ENCODE data around the gene LAMA1.
"Not testable (repeated sequence)": the region's sequence is repeated elsewhere in the genome, so short reads cannot be mapped to it uniquely, and the experiment has no call there.

Gene LAMA1

DNA sequence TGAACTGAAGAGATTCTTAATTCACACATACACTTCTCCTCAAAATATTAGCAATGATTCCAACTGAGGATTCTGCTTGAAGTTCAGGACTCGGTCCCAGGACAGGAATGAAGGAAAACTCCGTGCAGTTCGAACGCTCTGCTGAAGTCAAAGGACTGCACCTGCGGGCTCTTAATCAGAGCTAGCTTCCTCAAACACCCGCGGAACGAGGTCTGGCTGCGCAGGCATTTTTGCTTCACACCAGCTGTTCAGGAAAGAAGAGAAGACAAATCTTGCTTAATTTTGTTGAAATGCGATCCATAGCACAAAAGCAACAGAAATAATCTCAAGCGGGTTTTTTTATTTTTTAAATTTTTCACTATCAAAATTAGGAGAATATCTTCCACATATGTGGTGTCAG is 175.6 kb downstream of the LAMA1 start:
- no peak for DNase-seq

DNA sequence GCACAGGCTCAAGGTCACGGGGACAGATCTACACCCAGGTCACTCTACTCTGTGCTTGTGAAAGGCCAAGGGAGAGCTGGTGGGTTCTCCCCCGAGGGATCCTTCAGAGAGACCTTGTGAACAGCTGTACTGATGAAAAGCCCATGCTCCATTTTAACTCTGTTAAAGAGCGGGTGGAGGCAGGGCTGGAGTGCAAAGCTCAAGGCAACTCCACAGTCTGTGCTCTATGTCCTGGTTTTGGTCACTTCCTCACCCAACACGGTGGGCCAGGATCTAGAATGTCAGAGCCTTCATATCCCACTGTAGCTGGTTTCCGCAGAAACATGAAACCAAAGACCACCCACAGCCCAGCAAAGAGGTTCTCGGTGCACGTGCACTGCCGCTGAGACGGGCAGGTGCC is 177.1 kb downstream of the LAMA1 start:
- no peak for DNase-seq

DNA sequence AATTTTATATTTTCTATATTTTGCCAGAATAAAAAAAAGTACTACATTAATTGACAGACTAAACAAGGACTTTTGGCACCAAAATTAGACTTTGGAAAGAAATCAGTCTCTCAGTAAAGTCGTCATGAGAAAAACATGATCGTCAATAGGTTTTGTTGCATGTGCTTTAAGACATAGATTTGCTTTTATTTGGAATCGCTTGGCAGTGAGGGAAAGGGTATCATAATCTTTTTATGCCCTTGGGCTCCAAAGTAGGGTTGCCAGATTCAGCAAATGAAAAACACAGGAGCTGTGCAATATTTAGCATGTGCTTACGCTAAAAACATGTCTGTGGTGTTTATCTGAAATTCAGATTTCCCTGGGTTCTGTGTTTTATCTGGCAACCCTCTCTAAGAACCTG is 177.6 kb downstream of the LAMA1 start:
- no peak for DNase-seq

DNA sequence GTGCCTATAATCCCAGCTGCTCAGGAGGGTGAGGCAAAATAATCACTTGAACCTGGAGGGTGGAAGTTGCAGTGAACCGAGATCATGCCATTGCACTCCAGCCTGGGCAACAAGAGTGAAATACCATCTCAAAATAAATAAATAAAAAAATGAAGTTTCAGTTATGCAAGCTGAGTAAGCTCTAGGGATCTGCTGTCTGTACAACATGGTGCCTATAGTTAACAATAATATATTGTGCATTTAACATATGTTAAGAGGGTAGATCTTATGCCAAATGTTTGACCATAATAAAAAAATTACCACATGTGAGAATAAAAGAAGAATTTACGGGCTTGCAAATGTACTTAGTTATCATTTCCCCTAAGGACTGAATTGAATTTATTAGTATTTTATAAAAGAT is 179.2 kb downstream of the LAMA1 start:
- DNase-seq: not testable (repeated sequence)

DNA sequence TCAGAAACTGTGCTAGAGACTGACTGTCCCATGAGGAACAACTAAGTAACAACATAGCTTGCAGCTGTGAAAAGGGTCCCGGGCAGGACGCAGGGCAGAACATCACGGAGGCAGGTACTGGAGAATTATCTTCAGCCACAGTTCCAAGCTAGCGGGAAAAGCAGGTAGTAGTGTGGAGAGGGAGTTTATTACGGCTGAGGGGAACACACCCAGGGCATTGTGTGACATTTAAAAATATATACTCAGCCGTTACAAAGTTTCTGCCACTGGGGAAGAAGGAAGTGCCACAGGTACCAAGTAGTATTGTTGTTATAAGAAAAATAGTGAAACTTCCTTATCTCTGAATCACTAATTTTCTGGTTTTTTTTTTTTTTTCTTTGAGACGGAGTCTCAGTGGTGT is 179.6 kb downstream of the LAMA1 start:
- DNase-seq: no peak

DNA sequence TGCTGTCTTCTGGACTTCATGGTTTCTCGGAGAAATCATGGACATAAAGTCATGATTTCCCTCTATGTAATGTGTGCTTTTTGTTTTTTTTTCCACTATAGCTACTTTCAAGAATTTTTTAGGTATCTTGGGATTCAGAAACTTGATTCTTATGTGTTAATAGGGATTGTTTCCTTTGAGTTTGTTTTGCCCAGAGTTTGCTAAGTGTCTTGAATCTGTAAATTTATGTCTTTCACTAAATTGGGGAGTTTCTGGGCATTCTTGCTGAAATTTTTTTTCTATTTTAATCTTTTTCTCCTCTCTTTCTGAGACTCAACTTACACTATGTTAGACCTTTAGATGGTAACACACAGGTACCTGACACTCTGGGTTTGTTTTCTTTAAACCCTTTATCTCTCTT is 182.7 kb downstream of the LAMA1 start:
- DNase-seq: no peak

DNA sequence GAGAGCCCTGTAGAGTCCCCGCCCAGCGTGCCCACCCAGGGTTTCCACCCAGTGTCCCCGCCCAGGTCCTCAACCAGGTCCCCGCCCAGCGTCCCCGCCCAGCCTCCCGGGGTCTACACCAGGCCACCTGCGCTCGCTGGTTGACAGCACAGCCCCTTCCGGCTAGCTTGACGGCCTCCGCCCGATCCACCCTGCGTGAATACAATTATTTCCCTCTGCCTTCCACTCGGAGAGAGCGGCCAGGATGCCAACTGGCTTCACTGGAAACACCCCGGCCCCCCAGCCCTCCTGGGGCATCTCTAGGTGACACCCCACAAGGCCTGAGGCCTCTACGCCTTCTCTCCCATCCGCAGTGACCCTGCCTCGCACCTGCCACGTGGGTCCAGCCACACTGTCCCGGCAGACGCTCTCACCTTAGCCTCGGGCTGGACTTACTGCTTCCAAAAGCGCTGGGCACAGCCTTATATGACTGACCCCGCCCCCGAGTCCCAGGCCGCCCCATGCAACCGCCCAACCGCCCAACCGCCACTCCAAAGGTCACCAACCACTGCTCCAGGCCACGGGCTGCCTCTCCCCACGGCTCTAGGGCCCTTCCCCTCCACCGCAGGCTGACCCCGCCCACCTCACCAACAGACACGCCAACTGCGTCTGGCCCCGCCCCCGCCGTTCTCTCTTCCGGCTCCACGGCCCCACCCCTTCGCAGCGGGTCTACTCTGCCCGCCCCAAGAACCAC is 188.1 kb downstream of the LAMA1 start:
- DNase-seq: no peak

DNA sequence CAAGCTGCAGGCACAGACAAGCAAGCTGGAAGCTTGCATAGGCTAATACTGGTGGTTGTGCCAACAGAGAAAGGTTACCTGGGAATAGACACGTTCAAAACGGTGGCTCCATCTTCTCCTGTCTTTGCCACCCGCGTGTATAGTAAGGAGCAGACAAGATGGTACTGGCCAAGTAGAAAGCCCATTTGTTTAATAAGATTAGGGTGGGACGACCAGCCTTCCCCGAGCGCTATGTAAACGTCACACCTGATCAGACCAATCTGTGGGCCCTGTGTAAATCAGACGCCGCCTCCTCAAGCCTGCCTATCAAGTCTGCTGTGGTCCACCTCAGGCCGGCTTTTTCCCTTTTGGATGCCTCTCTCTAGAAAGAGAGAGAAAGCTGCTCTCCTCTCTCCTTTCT is 189.2 kb downstream of the LAMA1 start:
- no peak for DNase-seq

DNA sequence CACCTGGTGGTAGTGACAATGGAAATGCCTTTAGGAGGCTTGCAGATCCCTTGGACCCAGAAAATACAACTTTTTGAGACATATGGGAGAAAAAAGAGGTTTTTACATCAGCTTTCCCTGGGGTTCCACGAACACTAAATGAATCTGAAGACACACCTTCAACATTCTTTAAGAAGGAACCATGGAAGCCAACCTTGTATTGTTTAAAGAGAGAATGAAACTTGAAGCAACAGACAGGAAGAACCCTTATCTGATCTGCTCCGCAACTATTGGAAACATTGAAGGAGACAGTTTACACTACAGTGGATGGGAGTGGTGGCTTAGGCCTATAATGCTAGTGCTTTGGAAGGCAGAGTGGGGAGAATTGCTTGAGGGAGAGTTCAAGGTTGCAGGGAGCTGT is 190.4 kb downstream of the LAMA1 start:
- no peak for DNase-seq

DNA sequence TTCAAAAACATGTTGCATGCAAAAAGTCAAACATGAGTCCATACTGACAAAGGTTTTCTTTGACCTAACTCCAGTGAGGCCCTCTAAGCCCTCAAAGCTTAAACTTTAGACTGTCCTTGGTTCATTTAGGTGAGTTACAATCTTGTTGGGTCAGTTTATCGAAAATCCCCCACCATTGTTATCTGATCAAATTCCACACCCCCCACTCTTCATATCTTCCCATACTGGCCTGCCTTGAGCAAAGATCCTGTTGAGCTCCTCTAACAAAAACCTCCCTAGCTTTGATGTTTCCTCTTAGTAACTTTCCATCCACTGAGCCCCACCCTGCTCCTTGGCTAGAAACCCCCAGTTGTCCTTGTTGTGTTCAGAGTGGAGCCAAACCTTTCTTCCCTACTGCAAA is 194.4 kb downstream of the LAMA1 start:
- DNase-seq: no peak

DNA sequence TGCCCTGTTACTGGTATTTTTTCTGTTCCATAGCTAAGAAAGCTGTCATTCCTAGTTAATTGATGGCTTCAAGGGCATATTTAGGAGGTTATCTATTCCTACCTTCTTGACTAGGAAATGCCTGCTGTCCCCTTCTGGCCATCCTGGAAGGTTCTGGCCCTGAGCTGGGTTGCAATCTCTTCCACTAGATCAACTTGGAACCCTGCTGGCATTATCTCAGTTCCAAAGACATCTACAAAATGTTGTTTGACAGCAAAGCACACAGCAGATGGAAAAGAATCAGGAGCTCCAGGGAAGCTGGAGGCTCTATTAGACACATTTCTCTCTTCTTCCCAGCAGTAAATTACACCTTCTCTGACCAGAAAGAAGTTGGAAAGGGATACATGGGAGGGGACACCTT is 196.0 kb downstream of the LAMA1 start:
- DNase-seq: no peak

DNA sequence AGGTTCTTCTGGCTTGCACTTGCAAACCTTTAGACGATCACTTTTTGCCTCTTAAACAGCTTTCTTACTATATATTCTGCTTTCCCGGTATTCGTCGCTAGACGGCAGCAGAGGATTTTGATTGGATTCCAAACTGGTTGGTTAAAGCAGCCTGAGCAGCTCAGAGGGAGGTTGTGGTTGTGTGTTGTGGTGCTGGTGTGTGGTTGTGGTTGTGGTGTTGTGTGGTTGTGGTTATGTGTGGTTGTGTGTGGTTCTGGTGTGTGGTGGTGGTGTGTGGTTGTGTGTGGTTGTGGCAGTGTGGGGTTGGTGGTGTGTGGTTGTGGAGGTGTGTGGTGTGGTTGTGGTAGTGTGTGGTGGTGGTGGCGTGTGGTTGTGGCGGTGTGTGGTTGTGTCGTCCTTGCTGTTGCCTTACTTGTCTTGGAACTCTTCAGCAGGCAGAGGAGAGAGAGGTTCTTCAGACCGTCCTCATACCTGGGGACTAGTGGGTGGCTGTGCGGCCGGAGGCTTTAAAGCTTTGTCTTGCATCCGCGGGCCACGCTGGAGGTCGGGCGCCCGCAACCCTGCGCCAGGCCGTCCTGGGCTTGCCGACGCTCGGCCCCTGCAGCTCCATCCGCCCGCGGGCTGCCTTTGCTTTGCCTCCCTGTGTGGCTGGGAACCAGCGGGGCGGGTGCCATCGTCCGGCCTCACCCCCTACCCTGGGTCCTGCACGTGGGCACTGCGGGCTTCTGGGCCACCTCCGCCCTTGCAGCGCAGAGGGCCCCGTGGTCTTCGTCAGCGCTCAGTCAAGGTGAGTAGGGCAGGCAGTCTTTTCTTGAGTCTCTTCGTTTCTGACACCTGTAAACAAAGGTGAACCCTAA is 197.3 kb downstream of the LAMA1 start:
- DNase-seq: peak in 1 of 2 donors; percentile 1

DNA sequence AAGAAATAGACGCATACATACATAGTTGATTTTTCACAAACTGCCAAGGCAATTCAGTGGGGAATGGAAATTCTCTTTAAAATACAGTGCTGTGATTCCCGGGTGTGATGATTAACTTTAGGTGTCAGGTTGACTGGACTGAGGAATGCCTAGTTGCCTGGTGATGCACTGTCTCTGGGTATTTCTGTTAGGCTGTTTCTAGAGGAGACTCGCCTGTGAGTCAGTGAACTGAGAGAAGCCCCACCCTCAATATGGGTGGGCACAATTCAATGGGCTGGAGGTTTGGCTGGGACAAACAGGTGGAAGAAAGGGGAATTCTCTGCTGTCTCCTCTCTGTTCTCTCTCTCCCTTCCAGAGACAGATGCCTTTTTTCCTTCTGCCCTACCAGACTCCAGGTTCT is 200.5 kb downstream of the LAMA1 start:
- DNase-seq: no peak

DNA sequence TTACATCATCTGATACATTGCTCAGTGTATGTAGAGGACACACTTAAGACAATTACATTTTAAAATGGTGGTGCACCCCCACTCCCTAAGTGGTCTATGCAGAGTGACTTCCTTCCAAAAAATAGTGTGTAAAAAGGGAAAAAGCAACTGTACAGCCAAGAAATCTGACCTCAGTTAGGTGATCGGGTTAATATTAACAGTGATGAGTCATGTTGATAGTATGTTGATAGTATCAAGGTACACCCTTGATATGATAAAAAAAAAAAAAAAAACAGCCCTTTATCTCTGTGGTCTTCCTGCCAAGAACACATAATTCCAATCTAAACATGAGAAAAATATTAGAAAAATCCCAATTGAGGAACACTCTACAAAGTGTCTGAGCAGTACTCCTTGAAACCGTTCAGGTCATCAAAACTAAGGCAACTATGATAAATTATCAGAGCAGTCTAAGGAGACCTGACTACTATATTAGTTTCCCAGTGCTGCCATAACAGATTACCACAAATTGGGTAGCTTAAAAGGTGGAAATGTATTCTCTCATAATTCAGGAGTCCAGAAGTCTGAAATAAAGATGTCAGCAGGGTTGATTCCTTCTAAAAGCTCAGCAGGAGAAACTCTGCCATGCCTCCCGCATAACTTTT is 216.2 kb downstream of the LAMA1 start:
- no peak for DNase-seq

DNA sequence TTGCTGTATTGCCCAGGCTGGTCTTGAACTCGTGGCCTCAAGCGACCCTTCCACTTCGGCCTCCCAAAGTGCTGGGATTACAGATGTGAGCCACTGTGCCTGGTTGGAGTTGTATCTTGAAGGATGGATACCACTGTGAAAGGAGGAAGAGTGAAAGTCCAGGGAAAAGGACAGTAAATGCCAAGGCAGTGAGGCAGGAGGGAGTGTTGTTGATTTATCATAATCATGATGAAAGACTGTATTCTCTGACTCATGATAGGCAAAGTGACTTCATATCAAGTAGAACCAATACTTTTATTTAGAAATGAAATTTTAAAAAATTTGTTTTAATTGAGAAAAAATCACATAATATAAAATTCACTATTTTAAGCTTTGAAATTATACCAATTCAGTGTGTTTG is 225.8 kb downstream of the LAMA1 start:
- DNase-seq: no peak

Data from CD4-positive, alpha-beta T cell treated with Interleukin-4 for 1 hour (primary cell).